Non-pigmented ciliary epithelial cell (primary cell): ENCODE results near the gene FANCC.

Source experiments
- DNase-seq: peaks from one replicate; pipeline ENCODE4 v3.0.0-alpha.2; 2010; ENCODE audit warnings: low read depth

FANCC gene

DNA sequence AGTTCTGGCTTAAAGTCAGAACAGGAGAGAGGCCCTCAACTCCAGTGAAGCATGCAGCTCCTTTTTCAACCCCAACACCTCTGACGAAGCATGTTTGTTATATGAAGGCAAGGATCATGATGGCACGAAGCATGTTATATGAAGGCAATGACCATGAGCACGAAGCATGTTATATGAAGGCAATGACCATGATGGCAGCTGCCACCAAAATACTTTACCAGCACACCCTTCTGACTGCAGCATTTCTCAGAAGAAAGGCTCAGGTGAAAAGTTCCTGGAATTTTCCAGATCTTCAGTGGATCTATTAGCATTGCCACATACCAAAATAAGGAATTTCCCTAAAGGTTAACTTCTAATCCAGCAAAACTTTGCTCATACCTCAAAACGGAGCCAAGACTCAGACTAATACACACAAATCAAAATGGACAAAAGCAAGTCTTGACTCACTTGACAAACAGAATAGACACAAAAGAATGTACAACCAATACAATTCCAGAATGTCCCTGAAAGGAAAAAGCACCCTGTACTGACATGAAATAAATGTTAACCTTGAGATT lies 217.4 kb downstream of the FANCC start:
- DNase-seq = no peak

DNA sequence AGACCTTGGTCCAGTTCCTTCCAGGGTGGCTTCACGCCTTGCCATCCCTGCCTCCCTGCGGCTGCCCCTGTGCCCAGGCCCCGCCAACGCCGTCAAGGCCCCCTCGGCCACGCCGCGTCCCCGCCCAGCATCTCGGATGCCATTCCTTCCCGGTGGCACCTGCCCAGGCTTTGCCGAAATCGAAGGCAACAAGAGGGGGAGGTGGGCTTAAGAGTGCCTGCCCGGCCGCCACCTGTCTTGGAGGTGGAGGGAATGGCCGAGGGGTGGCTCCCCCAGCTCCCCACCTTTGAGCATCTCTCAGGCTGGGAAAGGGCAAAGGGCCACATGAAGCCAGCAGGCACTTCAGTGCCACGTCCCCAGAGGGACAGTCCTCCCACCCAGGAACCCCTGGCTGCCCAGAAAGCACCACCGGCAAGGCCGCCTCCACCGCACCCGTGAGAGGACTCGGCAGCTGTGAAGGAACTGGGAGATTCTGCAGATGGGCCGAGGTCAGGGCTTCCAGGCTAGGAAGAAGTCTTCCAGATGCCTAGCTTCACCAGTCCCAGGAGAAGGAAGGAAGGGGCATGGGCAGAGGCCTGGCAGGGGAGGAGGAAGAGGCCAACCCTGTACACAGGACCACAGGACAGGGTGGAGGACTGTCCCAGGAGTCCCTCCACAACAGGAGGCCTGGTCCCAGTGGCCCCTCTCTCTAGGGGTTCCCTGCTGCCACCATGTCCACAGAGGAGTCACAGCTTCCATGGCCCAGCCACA lies 218.0 kb downstream of the FANCC start:
- no peak for DNase-seq

DNA sequence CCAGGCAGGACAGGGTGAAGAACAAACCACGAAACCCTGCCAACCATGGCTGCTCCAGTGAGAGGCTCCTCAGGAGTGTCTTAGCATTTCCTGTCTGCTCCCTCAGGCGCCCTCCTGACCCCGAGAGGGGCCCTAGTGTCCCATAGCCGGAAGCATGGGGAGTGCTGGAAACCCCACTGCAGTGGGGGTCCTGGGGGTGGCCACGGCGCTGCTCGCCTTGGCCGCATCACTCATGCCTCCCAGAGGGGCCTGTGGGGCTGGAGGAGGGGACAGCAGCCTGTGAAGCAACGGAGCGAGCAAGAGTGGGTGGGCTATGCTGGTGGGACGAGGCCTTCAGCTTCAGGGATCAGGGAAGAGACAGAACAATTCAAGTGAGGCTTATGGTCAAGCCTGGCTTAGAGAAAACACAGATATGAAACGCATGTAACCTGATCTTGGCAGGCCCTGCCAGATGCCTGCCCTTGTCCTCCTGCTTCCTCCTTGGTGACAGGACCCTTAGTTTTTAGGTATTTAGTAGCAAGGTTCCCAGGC lies 219.1 kb downstream of the FANCC start:
- no peak for DNase-seq

GRCh38 chr9:95097279-95097678 lies 220.2 kb downstream of the FANCC start:
- DNase-seq = no peak

- DNase-seq = no peak
Measured at GRCh38 chr9:95096807-95097206, 220.7 kb downstream of the FANCC start.

GRCh38 chr9:95096381-95096780 lies 221.1 kb downstream of the FANCC start:
- no peak for DNase-seq

DNA sequence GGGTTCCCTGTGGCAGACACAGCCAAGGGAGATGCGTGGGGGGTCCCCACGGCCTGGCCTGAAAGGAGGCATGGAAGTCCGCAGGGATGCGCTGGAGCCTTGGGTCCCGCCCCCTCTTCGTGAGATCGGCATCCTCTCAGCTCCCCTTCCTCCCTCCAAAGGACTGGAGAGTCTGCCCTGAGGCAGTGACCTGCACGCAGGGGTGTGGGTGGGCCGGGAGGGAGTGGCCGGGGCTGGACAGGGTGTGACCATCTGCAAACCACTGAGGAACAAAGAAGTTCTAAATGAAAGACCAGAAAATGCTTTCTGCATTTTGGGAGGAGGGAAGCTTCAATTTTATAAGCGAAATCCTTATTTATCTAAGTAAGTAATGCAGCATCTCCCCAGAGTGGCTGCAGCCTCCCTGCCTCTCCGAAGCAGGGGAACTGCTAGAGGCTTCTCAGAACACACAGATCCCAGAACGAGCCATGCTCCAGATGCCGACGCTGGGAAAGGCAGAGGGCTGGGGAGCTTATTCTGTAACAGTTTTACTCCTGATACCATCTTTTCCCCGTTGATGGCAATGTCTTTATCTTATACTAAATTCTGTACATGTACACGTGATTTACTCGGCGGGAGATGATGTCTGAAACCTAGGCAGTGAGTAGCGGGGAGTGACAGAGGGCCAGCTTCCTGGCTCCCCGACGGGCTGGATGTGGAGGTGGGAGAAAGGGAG lies 221.7 kb downstream of the FANCC start:
- no peak for DNase-seq

DNA sequence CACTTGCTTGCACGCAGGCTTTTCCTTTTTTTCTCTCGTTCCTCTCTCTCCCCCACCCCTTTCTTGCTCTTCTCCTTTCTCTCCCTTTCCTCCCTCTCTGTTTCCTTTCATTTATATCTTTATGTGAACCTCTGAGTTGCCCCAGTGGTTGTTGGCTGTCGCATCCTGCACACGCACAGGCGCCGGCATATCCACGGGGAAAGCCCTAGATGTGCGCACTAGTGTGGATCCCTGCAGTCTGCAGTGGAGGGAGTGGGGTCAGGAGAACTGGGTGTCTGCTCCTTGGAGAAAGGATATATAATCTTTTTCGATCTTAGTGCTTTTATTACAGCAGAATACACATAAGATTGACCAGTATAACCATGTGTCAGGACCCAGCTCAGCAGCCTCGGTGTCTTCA lies 223.5 kb downstream of the FANCC start:
- no peak for DNase-seq

- no peak for DNase-seq
Measured at GRCh38 chr9:95093586-95093985, 223.9 kb downstream of the FANCC start.

DNA sequence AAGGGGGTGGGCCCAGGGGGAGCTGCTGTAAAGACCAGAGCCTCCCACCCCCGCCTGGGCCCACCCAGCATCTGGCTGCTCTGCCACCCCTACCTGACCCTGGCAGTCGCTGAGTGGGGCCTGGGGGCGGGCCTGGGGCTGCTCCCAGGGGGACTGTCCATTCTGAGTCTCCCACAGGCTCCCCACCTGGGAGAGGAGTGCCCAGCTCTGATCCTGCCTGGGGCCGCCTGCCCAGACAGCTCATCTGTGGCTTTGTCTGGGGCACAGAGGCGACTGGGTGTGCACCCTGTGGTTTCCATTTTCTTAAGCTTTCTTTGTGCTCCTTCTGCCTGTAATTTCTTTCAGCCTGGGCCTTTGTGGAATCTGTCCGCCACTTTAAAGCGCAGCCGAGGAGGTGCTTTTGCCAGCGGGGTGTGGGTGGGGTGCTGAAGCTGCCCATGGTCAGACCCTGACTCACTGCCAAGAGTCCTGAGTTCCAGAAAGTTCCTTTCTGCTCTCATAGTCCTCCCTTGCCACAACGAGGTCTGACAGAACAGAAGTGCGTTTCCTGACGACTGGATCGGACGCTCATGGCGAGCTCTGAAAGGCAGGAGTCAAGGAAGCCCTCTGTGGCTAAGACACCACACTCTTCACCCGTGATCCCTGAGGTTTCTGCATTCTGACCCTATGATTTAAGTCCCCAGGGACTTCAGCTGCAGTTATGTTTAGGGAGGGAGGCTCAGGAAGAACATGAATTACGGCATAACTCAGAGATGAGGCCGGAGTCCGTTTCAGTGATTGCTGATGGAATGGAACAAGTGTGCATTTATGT lies 225.0 kb downstream of the FANCC start:
- DNase-seq = peak; percentile 67

DNA sequence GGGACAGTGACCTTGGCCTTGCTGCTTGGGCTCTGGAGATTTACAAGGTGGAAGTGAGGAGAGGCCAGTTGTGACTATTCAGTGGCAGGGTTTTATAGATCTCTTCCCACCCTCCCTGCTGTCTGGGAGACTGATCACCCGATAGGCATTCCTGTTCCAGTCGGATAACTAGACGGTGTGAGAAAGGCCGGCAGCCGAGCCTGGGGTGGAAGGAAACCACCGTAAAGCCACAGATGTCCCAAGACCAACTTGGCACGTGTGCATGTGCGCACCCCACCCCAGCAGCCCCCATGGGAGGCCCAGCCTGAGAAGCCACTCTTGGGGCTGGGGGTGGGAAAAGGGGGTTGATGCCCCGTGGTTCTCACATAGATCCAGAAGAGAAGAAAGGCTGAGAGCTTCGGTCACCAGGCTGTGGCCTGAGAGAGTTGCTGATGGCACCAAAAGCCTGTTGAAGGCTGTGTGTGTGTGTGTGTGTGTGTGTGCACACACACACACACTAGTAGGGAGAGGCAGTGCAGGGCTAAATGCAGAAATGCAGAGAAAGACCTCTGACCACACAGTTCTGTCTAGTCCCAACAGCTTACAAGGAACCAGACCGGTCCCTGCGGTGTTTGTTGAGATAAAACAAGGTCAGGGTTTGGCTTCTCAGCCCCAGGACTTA lies 225.8 kb downstream of the FANCC start:
- peak; percentile 52 for DNase-seq

GRCh38 chr9:95090871-95091577 lies 226.5 kb downstream of the FANCC start:
- DNase-seq = no peak

- DNase-seq = no peak
Measured at GRCh38 chr9:95090023-95090791, 227.3 kb downstream of the FANCC start.

GRCh38 chr9:95089257-95090022 lies 228.1 kb downstream of the FANCC start:
- no peak for DNase-seq

- DNase-seq = no peak
Measured at GRCh38 chr9:95088421-95089161, 228.9 kb downstream of the FANCC start.

DNA sequence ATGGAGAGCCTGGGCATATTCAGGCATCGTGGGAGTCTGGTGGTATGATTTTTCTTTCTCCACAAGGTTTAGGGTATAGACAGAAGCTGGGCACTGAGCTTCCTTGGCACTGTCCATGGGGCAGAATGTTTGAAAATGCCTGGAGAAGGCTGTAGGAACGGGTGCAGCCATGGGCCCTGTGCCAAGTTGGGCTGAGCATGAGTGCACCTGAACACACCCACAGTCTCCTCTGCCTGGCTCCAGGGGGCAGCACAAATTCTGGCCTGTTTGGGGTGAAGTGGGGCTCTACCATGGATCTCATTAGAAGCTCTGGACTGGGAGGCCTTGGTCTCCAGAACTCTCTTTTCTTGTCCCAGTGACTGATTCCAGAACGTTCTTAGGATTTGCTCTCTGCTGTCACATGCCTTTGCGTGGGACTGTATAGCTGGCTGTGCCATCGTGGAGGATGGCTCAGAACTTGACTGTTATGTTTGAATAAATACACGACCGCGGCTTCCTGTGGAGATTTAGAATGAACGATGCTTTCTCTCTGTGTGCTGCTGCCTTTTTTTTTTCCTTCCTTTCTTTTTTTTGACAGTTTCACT lies 229.8 kb downstream of the FANCC start:
- DNase-seq = no peak

DNA sequence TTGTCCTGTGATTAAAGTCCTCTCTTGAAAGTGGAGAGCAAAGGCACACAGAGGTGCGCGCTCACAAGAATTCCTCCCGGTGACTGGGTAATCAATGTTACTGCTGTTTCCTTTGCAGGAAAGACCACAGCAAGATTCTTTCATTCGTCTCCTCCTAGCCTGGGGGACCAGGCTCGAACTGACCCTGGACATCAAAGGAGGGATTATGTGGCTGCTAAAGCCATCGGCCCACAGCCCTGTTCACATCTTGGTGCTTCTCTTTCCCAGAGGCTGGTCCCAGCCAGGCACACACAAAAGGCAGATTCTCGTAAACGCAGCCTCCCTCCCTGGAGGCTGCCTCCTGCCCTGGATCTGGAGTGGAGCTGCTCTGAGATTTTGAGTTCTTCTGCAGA lies 230.9 kb downstream of the FANCC start:
- DNase-seq = no peak

DNA sequence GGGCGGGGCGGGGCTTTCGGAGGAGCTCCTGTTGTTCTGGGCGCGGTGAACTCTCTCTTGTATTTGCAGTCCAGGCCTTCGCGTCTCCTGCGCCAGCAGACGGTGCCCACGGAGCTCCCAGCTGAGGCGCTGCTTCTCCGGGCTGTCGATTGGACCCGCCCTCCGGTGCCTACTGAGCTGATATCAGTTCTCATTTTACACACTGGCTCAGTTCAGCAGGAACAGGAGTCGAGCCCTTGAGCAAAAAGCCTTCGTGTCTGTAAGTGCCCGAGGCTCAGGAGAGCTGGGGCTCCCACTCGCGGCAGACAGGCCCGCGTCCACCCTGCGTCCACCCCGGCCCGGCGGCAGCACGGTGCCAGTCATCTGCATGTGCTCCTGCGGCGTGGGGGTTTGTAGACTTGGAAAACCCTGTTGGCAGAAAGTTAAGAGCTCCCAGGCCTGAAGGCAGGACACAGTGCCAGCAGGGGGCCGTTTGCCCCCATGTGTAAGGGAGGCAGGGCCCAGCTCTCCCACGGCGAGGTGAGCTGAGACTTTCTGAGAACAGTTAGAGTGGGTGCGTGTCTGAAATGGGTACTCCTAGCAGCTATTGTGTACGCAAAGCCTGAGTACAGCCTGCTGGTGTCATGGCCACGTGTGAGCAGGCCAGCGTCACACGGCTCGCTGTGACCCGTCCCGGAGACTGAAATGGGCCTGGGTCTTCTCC lies 231.5 kb downstream of the FANCC start:
- DNase-seq = no peak
